Keratinocyte (primary cell): ENCODE measurements around the gene PCDHGB5. TPM values are rescaled to one million over a fixed set of nuclear protein-coding genes. Genes with fewer than 3 reads are reported as not detected.

ENCODE experiments used
- DNase-seq: peaks from one replicate; pipeline ENCODE4 v3.0.0-alpha.2; 2011; ENCODE audit warnings: low read depth, missing footprints, low spot score
- FAIRE-seq: peaks from 2 replicates; lab custom pipeline; 2011; peaks lifted over from hg19 to GRCh38; lab: Jason Lieb, UNC
- H2AFZ ChIP-seq: 2 replicates; pipeline ENCODE4 v1.6.0; 2012; ENCODE audit warnings: low read length, control low read depth, inconsistent platforms; ENCODE audit not compliant: control insufficient read depth
- H3K27ac ChIP-seq: 2 replicates; pipeline ENCODE4 v1.5.1; 2011; ENCODE audit warnings: low read length; ENCODE audit not compliant: control insufficient read depth, insufficient read depth
- H3K27me3 ChIP-seq: 3 replicates; pipeline ENCODE4 v1.6.0; 2011; ENCODE audit warnings: low read length; ENCODE audit not compliant: control insufficient read depth, insufficient read depth; ENCODE audit errors: extremely low read depth
- H3K36me3 ChIP-seq, 2 experiments: 2 replicates in 1 of 2; 3 replicates in 1 of 2; pipeline ENCODE4 v1.5.1; 2011; ENCODE audit warnings: low read length in 2 of 2, mild to moderate bottlenecking in 1 of 2; ENCODE audit not compliant: control insufficient read depth in 2 of 2, insufficient read depth in 2 of 2; ENCODE audit errors: extremely low read depth in 1 of 2
- H3K4me1 ChIP-seq: 3 replicates; pipeline ENCODE4 v1.5.1; 2011; ENCODE audit warnings: low read length; ENCODE audit not compliant: control insufficient read depth, insufficient read depth; ENCODE audit errors: extremely low read depth
- H3K4me2 ChIP-seq: 3 replicates; pipeline ENCODE4 v1.6.0; 2011; ENCODE audit warnings: low read depth, low read length; ENCODE audit not compliant: control insufficient read depth, insufficient read depth; ENCODE audit errors: extremely low read depth
- H3K4me3 ChIP-seq, 3 experiments: fragments of 200-600 bp in 1 of 3; sonication (generic) in 1 of 3; 2 replicates in 2 of 3; 3 replicates in 1 of 3; pipeline ENCODE4 v1.5.1; 2011 to 2016; ENCODE audit warnings: low read length in 3 of 3, mild to moderate bottlenecking in 3 of 3, control low read depth in 2 of 3, inconsistent platforms in 1 of 3, low read depth in 1 of 3, mixed read lengths in 1 of 3, mixed run types in 1 of 3, moderate library complexity in 1 of 3; ENCODE audit not compliant: control insufficient read depth in 2 of 3, insufficient read depth in 2 of 3; ENCODE audit errors: extremely low read depth in 1 of 3
- H3K79me2 ChIP-seq: 2 replicates; pipeline ENCODE4 v1.6.0; 2012; ENCODE audit warnings: low read length; ENCODE audit not compliant: control insufficient read depth, insufficient read depth
- H3K9ac ChIP-seq: 3 replicates; pipeline ENCODE4 v1.6.0; 2011; ENCODE audit warnings: low read length; ENCODE audit not compliant: control insufficient read depth, insufficient read depth; ENCODE audit errors: extremely low read depth
- H3K9me1 ChIP-seq: 3 replicates; pipeline ENCODE4 v1.6.0; 2011; ENCODE audit warnings: low read length; ENCODE audit not compliant: control insufficient read depth, insufficient read depth; ENCODE audit errors: extremely low read depth
- H3K9me3 ChIP-seq: 2 replicates; pipeline ENCODE4 v1.5.1; 2012; ENCODE audit warnings: low read depth, low read length; ENCODE audit not compliant: control insufficient read depth
- H4K20me1 ChIP-seq: 3 replicates; pipeline ENCODE4 v1.6.0; 2011; ENCODE audit warnings: low read length; ENCODE audit not compliant: control insufficient read depth, insufficient read depth; ENCODE audit errors: extremely low read depth
- EZH2 ChIP-seq: IDR thresholded peaks from one replicate; pipeline ENCODE4 v1.6.1; 2012; ENCODE audit warnings: inconsistent platforms, mild to moderate bottlenecking, low read length, moderate library complexity
- dilution Hi-C: fragments of 300-500 bp; cut with MboI; formaldehyde crosslinking; loops from one replicate; pipeline ENCODE4 v1.7.0; 2020; ENCODE audit warnings: low sequenced_read_pairs; ENCODE audit not compliant: extremely low pct_ligation_motif_present
- polyA plus RNA-seq, 5 experiments: library from polyadenylated mRNA; depleted of rRNA in 3 of 5; stranded (reverse) in 3 of 5; stranded (forward) in 1 of 5; unstranded in 1 of 5; fragments of >200 nt; gene quantifications; 1 replicate in 1 of 5; 2 replicates in 3 of 5; 3 replicates in 1 of 5; pipeline versions ENCODE4 v1.2.1 to v1.2.3, GENCODE V29; 2011 to 2012; ENCODE audit warnings: missing spikeins in 2 of 5, low read depth in 1 of 5, low replicate concordance in 1 of 5
- TF ChIP-seq, protein P1 (sequence below), 3 experiments: IDR thresholded peaks in 1 of 3; conservative IDR thresholded peaks in 1 of 3; optimal IDR thresholded peaks in 1 of 3; 2 replicates in 2 of 3; 3 replicates in 1 of 3; pipeline versions ENCODE3 to v1.5.1; 2011; ENCODE audit warnings: low read length in 3 of 3, mild to moderate bottlenecking in 3 of 3, moderate library complexity in 2 of 3, control low read depth in 1 of 3, inconsistent platforms in 1 of 3; ENCODE audit not compliant: insufficient read depth in 2 of 3; ENCODE audit errors: extremely low read depth in 1 of 3

Gene PCDHGB5
- polyA plus RNA-seq, 1 donor (not counting 4 experiments of a cell fraction or from before 2014, with no cell fraction given) = 1.8 TPM

- Histone ChIP-seq H3K9me1 (no peaks in the 10 kb centered on the region), H3K4me3 (no peak overlapping the region), H3K9me3 (peaks cover 11% of the 10 kb centered on the region), H3K27ac (no peak overlapping the region), H3K4me2 (no peak overlapping the region), H3K36me3 (no peaks in the 10 kb centered on the region), H4K20me1 (no peaks in the 10 kb centered on the region), H2AFZ (no peak overlapping the region), H3K4me1 (no peaks in the 10 kb centered on the region), H3K27me3 (peaks cover 12% of the 10 kb centered on the region), H3K79me2 (no peaks in the 10 kb centered on the region), H3K9ac (no peak overlapping the region)
- dilution Hi-C loops = no loop called here
- TF ChIP-seq EZH2 = no peak
- TF ChIP-seq, protein P1, sequence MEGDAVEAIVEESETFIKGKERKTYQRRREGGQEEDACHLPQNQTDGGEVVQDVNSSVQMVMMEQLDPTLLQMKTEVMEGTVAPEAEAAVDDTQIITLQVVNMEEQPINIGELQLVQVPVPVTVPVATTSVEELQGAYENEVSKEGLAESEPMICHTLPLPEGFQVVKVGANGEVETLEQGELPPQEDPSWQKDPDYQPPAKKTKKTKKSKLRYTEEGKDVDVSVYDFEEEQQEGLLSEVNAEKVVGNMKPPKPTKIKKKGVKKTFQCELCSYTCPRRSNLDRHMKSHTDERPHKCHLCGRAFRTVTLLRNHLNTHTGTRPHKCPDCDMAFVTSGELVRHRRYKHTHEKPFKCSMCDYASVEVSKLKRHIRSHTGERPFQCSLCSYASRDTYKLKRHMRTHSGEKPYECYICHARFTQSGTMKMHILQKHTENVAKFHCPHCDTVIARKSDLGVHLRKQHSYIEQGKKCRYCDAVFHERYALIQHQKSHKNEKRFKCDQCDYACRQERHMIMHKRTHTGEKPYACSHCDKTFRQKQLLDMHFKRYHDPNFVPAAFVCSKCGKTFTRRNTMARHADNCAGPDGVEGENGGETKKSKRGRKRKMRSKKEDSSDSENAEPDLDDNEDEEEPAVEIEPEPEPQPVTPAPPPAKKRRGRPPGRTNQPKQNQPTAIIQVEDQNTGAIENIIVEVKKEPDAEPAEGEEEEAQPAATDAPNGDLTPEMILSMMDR (optimal IDR thresholded peaks at IDR 0.05 in 1 of 3, IDR thresholded peaks at IDR 0.05 in 1 of 3, conservative IDR thresholded peaks at IDR 0.05 in 1 of 3; ENCODE audit: extremely low read depth in 1 of 3, insufficient read depth in 2 of 3, low read length in 3 of 3) = no peak
- FAIRE-seq (no peak), DNase-seq (no peak)
Measured at GRCh38 chr5:141355641-141356040, 42.1 kb upstream of the PCDHGB5 start.

- Histone ChIP-seq H3K79me2 (no peaks in the 10 kb centered on the region), H3K4me1 (no peaks in the 10 kb centered on the region), H4K20me1 (no peaks in the 10 kb centered on the region), H3K27ac (no peak overlapping the region), H3K4me3 (no peak overlapping the region), H3K9me3 (peaks cover 14% of the 10 kb centered on the region), H3K4me2 (no peak overlapping the region), H3K27me3 (peaks cover 17% of the 10 kb centered on the region), H3K9ac (no peak overlapping the region), H2AFZ (no peak overlapping the region), H3K9me1 (no peaks in the 10 kb centered on the region), H3K36me3 (no peaks in the 10 kb centered on the region)
- TF ChIP-seq EZH2 = no peak
- TF ChIP-seq, protein P1 (optimal IDR thresholded peaks at IDR 0.05 in 1 of 3, IDR thresholded peaks at IDR 0.05 in 1 of 3, conservative IDR thresholded peaks at IDR 0.05 in 1 of 3; ENCODE audit: extremely low read depth in 1 of 3, insufficient read depth in 2 of 3, low read length in 3 of 3) = no peak
- DNase-seq (no peak), FAIRE-seq (no peak)
- dilution Hi-C loops = no loop called here
Measured at GRCh38 chr5:141356133-141356532, 41.6 kb upstream of the PCDHGB5 start.
